Measurements from ENCODE around the gene CAPNS1.

CAPNS1 gene

GRCh38 chr19:36099166-36099785, 40.6 kb upstream of the CAPNS1 start:
- TF ChIP-seq EZH2phosphoT487 (IDR thresholded peaks at IDR 0.05; ENCODE audit: borderline replicate concordance, low read length), result no peak
- TF ChIP-seq, protein P1, sequence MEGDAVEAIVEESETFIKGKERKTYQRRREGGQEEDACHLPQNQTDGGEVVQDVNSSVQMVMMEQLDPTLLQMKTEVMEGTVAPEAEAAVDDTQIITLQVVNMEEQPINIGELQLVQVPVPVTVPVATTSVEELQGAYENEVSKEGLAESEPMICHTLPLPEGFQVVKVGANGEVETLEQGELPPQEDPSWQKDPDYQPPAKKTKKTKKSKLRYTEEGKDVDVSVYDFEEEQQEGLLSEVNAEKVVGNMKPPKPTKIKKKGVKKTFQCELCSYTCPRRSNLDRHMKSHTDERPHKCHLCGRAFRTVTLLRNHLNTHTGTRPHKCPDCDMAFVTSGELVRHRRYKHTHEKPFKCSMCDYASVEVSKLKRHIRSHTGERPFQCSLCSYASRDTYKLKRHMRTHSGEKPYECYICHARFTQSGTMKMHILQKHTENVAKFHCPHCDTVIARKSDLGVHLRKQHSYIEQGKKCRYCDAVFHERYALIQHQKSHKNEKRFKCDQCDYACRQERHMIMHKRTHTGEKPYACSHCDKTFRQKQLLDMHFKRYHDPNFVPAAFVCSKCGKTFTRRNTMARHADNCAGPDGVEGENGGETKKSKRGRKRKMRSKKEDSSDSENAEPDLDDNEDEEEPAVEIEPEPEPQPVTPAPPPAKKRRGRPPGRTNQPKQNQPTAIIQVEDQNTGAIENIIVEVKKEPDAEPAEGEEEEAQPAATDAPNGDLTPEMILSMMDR (IDR thresholded peaks at IDR 0.05; ENCODE audit: low read depth, low read length, poor library complexity, severe bottlenecking), result no peak
- Histone ChIP-seq H3K9me2 (replicated peaks; ENCODE audit: control insufficient read depth, low read length) (no peaks in the 10 kb centered on the region), H3K79me2 (ENCODE audit: control insufficient read depth, low read length) (no peaks in the 10 kb centered on the region), H3K27me3 (ENCODE audit: control insufficient read depth, low read length) (no peaks in the 10 kb centered on the region), H3K4me1 (ENCODE audit: control insufficient read depth, low read length) (no peaks in the 10 kb centered on the region), H3K4me3 (ENCODE audit: low read length) (no peak overlapping the region), H3K27ac (ENCODE audit: low read depth, low read length) (no peak overlapping the region), H3K9me3 (ENCODE audit: control insufficient read depth, insufficient read depth, low read length) (no peaks in the 10 kb centered on the region), H3K36me3 (ENCODE audit: control insufficient read depth, low read length) (peaks cover 70% of the 10 kb centered on the region), H3K4me2 (ENCODE audit: low read length) (no peak overlapping the region), H4K20me1 (ENCODE audit: control insufficient read depth, insufficient read depth, low read depth, low read length) (no peaks in the 10 kb centered on the region), H3F3A (ENCODE audit: control insufficient read depth, insufficient read depth) (no peaks in the 10 kb centered on the region)

DNA sequence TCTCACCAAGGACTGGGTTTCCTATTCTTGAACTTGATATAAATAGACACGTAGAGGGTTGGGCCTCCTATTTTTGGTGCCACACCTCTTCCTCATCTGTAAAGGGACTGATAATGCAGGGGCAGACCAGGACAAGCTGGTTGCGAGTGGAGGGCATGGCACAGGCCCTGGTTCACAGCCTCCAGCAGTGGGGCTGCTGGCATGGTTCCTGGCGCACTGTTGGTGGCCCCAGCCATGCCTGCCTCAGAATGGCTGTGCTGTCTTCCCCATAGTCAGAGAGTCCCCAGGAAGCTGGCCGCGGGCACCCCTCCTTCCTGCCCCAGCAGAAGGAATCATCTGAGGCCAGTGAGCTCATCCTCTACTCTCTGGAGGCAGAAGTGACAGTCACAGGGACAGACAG, 39.4 kb upstream of the CAPNS1 start:
- Histone ChIP-seq H3K4me2 (ENCODE audit: low read length) (no peak overlapping the region), H3K36me3 (ENCODE audit: control insufficient read depth, low read length) (peaks cover 73% of the 10 kb centered on the region), H3K9me3 (ENCODE audit: control insufficient read depth, insufficient read depth, low read length) (no peaks in the 10 kb centered on the region), H3K4me3 (ENCODE audit: low read length) (no peak overlapping the region), H4K20me1 (ENCODE audit: control insufficient read depth, insufficient read depth, low read depth, low read length) (no peaks in the 10 kb centered on the region), H3K9me2 (replicated peaks; ENCODE audit: control insufficient read depth, low read length) (no peaks in the 10 kb centered on the region), H3K79me2 (ENCODE audit: control insufficient read depth, low read length) (no peaks in the 10 kb centered on the region), H3F3A (ENCODE audit: control insufficient read depth, insufficient read depth) (no peaks in the 10 kb centered on the region), H3K27ac (ENCODE audit: low read depth, low read length) (no peak overlapping the region), H3K4me1 (ENCODE audit: control insufficient read depth, low read length) (no peaks in the 10 kb centered on the region), H3K27me3 (ENCODE audit: control insufficient read depth, low read length) (no peaks in the 10 kb centered on the region)
- TF ChIP-seq, protein P1 (IDR thresholded peaks at IDR 0.05; ENCODE audit: low read depth, low read length, poor library complexity, severe bottlenecking), result no peak
- TF ChIP-seq EZH2phosphoT487 (IDR thresholded peaks at IDR 0.05; ENCODE audit: borderline replicate concordance, low read length), result no peak

GRCh38 chr19:36101550-36102327, 38.1 kb upstream of the CAPNS1 start:
- TF ChIP-seq, protein P1 (IDR thresholded peaks at IDR 0.05; ENCODE audit: low read depth, low read length, poor library complexity, severe bottlenecking), result no peak
- no peak for TF ChIP-seq EZH2phosphoT487 (IDR thresholded peaks at IDR 0.05; ENCODE audit: borderline replicate concordance, low read length)
- Histone ChIP-seq H3K9me3 (ENCODE audit: control insufficient read depth, insufficient read depth, low read length) (no peaks in the 10 kb centered on the region), H3K4me1 (ENCODE audit: control insufficient read depth, low read length) (no peaks in the 10 kb centered on the region), H3K27me3 (ENCODE audit: control insufficient read depth, low read length) (no peaks in the 10 kb centered on the region), H3K9me2 (replicated peaks; ENCODE audit: control insufficient read depth, low read length) (no peaks in the 10 kb centered on the region), H3F3A (ENCODE audit: control insufficient read depth, insufficient read depth) (no peaks in the 10 kb centered on the region), H3K79me2 (ENCODE audit: control insufficient read depth, low read length) (no peaks in the 10 kb centered on the region), H3K27ac (ENCODE audit: low read depth, low read length) (no peak overlapping the region), H3K4me2 (ENCODE audit: low read length) (no peak overlapping the region), H4K20me1 (ENCODE audit: control insufficient read depth, insufficient read depth, low read depth, low read length) (no peaks in the 10 kb centered on the region), H3K36me3 (ENCODE audit: control insufficient read depth, low read length) (peaks cover 77% of the 10 kb centered on the region), H3K4me3 (ENCODE audit: low read length) (no peak overlapping the region)

All from DOHH2 (cell line).